Fibroblast of lung (primary cell): ENCODE data around the gene SERPINB12.

Experiments used
- CTCF ChIP-seq, 2 donors: IDR thresholded peaks in 1 of 2; conservative IDR thresholded peaks in 1 of 2; 1 replicate in 1 of 2; 2 replicates in 1 of 2; pipeline ENCODE4 v1.5.1; 2011 to 2012; ENCODE audit warnings: low read length in 2 of 2, control low read depth in 1 of 2, inconsistent platforms in 1 of 2, low read depth in 1 of 2, mild to moderate bottlenecking in 1 of 2
- EZH2 ChIP-seq: IDR thresholded peaks from 2 replicates; pipeline ENCODE4 v1.5.1; 2012; ENCODE audit warnings: low read length, control low read depth, mild to moderate bottlenecking; ENCODE audit errors: missing control alignments

- TF ChIP-seq CTCF (conservative IDR thresholded peaks at IDR 0.05 in 1 of 2, IDR thresholded peaks at IDR 0.05 in 1 of 2; ENCODE audit: low read depth in 1 of 2, low read length in 2 of 2) (no peak), EZH2 (no peak)
Observed at GRCh38 chr18:63596964-63597363, 54.8 kb downstream of the SERPINB12 start.
